Thoracic aorta (tissue), 2 donors: Measurements from ENCODE around the gene POU2AF2. TPM values are rescaled to one million over a fixed set of nuclear protein-coding genes. Genes with fewer than 3 reads are reported as not detected.
"Not testable (repeated sequence)": the region's sequence is repeated elsewhere in the genome, so short reads cannot be mapped to it uniquely, and the experiment has no call there.

Experiments used
- ATAC-seq: fragments of 150-250 bp; one replicate; pipeline ENCODE4 v1.8.0; 2017; ENCODE audit warnings: low read depth; ENCODE audit not compliant: insufficient number of reproducible peaks, low FRiP score
- DNase-seq: peaks from one replicate; pipeline ENCODE4 v3.0.0-alpha.2; 2020; ENCODE audit warnings: low spot score
- H3K27ac ChIP-seq, 2 donors: fragments of 200-600 bp; sonication (generic); 1 replicate in 1 of 2; 2 replicates in 1 of 2; pipeline ENCODE4 v1.5.1; 2016; ENCODE audit warnings: mild to moderate bottlenecking in 2 of 2, moderate library complexity in 2 of 2
- H3K27me3 ChIP-seq: fragments of 200-600 bp; sonication (generic); replicated peaks from 2 replicates; pipeline ENCODE4 v1.6.0; 2016; ENCODE audit warnings: mild to moderate bottlenecking; ENCODE audit not compliant: insufficient read depth
- H3K36me3 ChIP-seq: fragments of 200-600 bp; sonication (generic); one replicate; pipeline ENCODE4 v1.5.1; 2016
- H3K4me1 ChIP-seq, 2 donors: fragments of 200-600 bp; sonication (generic); 1 replicate in 1 of 2; 2 replicates in 1 of 2; pipeline versions ENCODE4 v1.5.1 to v1.6.0; 2016; ENCODE audit warnings: low read depth in 2 of 2, mild to moderate bottlenecking in 1 of 2; ENCODE audit not compliant: control insufficient read depth in 1 of 2
- H3K4me3 ChIP-seq: fragments of 200-600 bp; sonication (generic); 2 replicates; pipeline ENCODE4 v1.5.1; 2016; ENCODE audit warnings: mild to moderate bottlenecking
- H3K9me3 ChIP-seq: fragments of 200-600 bp; sonication (generic); 2 replicates; pipeline ENCODE4 v1.5.1; 2016
- total RNA-seq, 2 donors: library from RNA; depleted of rRNA; stranded (reverse); fragments of >200 nt; gene quantifications; one replicate each; pipeline versions ENCODE4 v1.1.0 to v1.2.3, GENCODE V29; 2016
- TF ChIP-seq, protein P1 (sequence below): fragments of 200-600 bp; sonication (generic); IDR thresholded peaks from one replicate; pipeline ENCODE4 v1.5.1; 2019; ENCODE audit warnings: antibody characterized with exemption

POU2AF2 gene
- total RNA-seq, 2 donors from 2014 or later: not detected

GRCh38 chr11:111221208-111221607 is 24.3 kb upstream of the POU2AF2 start:
- no peaks in the 10 kb centered on the region for H3K9me3 ChIP-seq
- no peaks in the 10 kb centered on the region for H3K36me3 ChIP-seq
- ATAC-seq: no peak
- H3K27ac ChIP-seq: no peak overlapping the region
- H3K4me1 ChIP-seq: no peaks in the 10 kb centered on the region
- H3K27me3 ChIP-seq: no peaks in the 10 kb centered on the region
- TF ChIP-seq, protein P1, sequence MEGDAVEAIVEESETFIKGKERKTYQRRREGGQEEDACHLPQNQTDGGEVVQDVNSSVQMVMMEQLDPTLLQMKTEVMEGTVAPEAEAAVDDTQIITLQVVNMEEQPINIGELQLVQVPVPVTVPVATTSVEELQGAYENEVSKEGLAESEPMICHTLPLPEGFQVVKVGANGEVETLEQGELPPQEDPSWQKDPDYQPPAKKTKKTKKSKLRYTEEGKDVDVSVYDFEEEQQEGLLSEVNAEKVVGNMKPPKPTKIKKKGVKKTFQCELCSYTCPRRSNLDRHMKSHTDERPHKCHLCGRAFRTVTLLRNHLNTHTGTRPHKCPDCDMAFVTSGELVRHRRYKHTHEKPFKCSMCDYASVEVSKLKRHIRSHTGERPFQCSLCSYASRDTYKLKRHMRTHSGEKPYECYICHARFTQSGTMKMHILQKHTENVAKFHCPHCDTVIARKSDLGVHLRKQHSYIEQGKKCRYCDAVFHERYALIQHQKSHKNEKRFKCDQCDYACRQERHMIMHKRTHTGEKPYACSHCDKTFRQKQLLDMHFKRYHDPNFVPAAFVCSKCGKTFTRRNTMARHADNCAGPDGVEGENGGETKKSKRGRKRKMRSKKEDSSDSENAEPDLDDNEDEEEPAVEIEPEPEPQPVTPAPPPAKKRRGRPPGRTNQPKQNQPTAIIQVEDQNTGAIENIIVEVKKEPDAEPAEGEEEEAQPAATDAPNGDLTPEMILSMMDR: no peak
- no peak for DNase-seq
- no peak overlapping the region for H3K4me3 ChIP-seq

- not testable (repeated sequence) for H3K27me3 ChIP-seq, H3K36me3 ChIP-seq, H3K9me3 ChIP-seq, H3K4me3 ChIP-seq, H3K4me1 ChIP-seq, ATAC-seq, DNase-seq, H3K27ac ChIP-seq
Observed at GRCh38 chr11:111221936-111222335, 23.6 kb upstream of the POU2AF2 start.

DNA sequence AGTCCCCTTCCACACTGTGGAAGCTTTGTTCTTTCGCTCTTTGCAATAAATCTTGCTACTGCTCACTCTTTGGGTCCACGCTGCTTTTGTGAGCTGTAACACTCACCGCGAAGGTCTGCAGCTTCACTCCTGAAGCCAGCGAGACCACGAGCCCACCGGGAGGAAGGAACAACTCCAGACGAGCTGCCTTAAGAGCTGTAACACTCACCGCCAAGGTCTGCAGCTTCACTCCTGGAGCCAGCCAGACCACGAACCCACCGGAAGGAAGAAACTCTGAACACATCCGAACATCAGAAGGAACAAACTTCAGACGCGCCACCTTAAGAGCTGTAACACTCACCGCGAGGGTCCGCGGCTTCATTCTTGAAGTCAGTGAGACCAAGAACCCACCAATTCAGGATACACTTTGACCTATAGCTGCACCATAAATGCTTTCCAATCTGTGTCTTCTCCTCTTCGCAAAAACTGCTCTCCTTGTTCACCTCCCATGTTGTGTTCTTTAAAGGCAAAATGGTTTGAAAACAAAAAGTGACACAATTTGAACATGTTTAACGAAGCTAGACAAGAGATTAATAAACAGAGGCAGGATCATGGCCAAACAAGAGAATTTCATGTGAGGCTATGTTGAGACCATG is 22.6 kb upstream of the POU2AF2 start:
- not testable (repeated sequence) for DNase-seq, ATAC-seq, H3K36me3 ChIP-seq, H3K9me3 ChIP-seq, H3K27me3 ChIP-seq, H3K27ac ChIP-seq, H3K4me1 ChIP-seq
- peak overlapping the region; percentile 11 for H3K4me3 ChIP-seq

GRCh38 chr11:111225881-111226280 is 19.6 kb upstream of the POU2AF2 start:
- Histone ChIP-seq H3K9me3 (no peaks in the 10 kb centered on the region), H3K27ac (no peak overlapping the region), H3K27me3 (no peaks in the 10 kb centered on the region), H3K36me3 (no peaks in the 10 kb centered on the region), H3K4me3 (no peak overlapping the region), H3K4me1 (peaks cover 0 to 3% of the 10 kb centered on the region in 2 donors)
- TF ChIP-seq, protein P1: no peak
- no peak for DNase-seq
- no peak for ATAC-seq

DNA sequence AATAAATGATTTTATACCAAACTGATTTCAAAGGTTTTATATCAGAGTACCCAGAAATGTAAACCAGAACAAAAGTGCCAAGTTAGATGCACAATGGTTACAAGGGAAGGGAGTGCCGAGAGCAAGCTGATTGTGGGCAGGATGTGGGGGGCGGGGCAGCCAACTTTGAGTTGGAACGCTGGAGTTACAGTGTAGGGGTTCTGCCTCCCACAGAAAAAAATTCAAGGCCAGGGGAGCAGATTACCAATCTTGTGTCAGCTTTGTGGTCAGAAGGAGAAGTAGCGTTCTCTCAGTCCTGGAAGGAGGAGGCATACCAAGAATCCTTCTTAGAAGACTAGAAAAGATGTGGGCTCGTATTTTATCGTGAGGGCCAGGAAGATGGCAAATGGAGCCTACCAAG is 15.9 kb upstream of the POU2AF2 start:
- no peak for ATAC-seq
- H3K27me3 ChIP-seq: no peaks in the 10 kb centered on the region
- H3K9me3 ChIP-seq: no peaks in the 10 kb centered on the region
- no peak for DNase-seq
- H3K36me3 ChIP-seq: no peaks in the 10 kb centered on the region
- TF ChIP-seq, protein P1: no peak
- H3K4me3 ChIP-seq: no peak overlapping the region
- H3K27ac ChIP-seq: no peak overlapping the region
- peaks cover 0 to 3% of the 10 kb centered on the region in 2 donors for H3K4me1 ChIP-seq

DNA sequence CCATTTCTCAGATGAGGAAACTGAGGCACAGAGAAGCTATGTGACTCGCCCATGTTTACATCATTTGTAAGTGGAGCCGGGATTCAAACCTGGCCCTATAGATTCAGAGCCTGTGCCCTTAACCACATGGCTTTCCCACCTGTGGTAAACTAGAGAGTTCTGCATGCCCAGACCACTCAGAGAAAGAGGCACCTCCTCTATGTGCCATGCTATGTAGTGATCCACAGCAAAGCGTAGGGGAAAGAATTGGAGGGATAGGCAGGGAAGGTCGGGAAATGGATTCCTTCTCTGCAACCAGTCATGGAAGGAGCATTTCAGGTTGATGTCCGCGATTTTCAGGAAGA is 15.4 kb upstream of the POU2AF2 start:
- no peaks in the 10 kb centered on the region for H3K36me3 ChIP-seq
- ATAC-seq (peak; percentile 30), DNase-seq (no peak)
- no peak overlapping the region for H3K27ac ChIP-seq
- peaks cover 0 to 3% of the 10 kb centered on the region in 2 donors for H3K4me1 ChIP-seq
- H3K9me3 ChIP-seq: no peaks in the 10 kb centered on the region
- H3K4me3 ChIP-seq: peak overlapping the region; percentile 78
- TF ChIP-seq, protein P1: no peak
- H3K27me3 ChIP-seq: no peaks in the 10 kb centered on the region
